SH-SY5Y (cell line): ENCODE data around the gene PRAMEF10.
"Not testable (repeated sequence)": the region's sequence is repeated elsewhere in the genome, so short reads cannot be mapped to it uniquely, and the experiment has no call there.

Source experiments
- GATA2 ChIP-seq: IDR thresholded peaks from 2 replicates; pipeline ENCODE4 v1.6.1; 2011; ENCODE audit warnings: mild to moderate bottlenecking, low read depth, low read length
- GATA3 ChIP-seq: IDR thresholded peaks from 2 replicates; pipeline ENCODE4 v1.6.1; 2011; ENCODE audit warnings: low read depth, mild to moderate bottlenecking, low read length, moderate library complexity

The PRAMEF10 gene

GRCh38 chr1:12898170-12898569, at the start of gene PRAMEF10:
Gene PRAMEF10 (minus strand): TSS chr1:12898270. CDS start chr1:12895847, 2,423 bp downstream.
- TF ChIP-seq GATA2, GATA3: not testable (repeated sequence)

GRCh38 chr1:12947480-12947879, 49.4 kb upstream of the PRAMEF10 start, which contains the start of gene PRAMEF6:
Gene PRAMEF6 (minus strand): TSS chr1:12947580. CDS start chr1:12942518, 5,062 bp downstream.
- TF ChIP-seq GATA3, GATA2: not testable (repeated sequence)

GRCh38 chr1:12916310-12916709, 18.2 kb upstream of the PRAMEF10 start, which contains the start of gene PRAMEF7:
Gene PRAMEF7 (plus strand): TSS chr1:12916610. CDS start chr1:12917693, 1,083 bp downstream.
- not testable (repeated sequence) for TF ChIP-seq GATA2, GATA3

GRCh38 chr1:12886101-12886500, 12.0 kb downstream of the PRAMEF10 start, which contains the start of gene PRAMEF4:
Gene PRAMEF4 (minus strand): TSS chr1:12886201. CDS start chr1:12883394, 2,807 bp downstream.
- TF ChIP-seq GATA3, GATA2: not testable (repeated sequence)

GRCh38 chr1:12856786-12857185, 41.3 kb downstream of the PRAMEF10 start, which contains the start of gene PRAMEF2:
Gene PRAMEF2 (plus strand): TSS chr1:12857086. CDS start chr1:12859010, 1,924 bp downstream.
- TF ChIP-seq GATA2, GATA3: not testable (repeated sequence)

- no peak for TF ChIP-seq GATA3
Measured at GRCh38 chr1:12851779-12852178, 46.3 kb downstream of the PRAMEF10 start.

- not testable (repeated sequence) for TF ChIP-seq GATA2, GATA3
Measured at GRCh38 chr1:12848620-12849019, 49.5 kb downstream of the PRAMEF10 start, which contains the start of gene HNRNPCL1. Gene HNRNPCL1 (minus strand): TSS chr1:12848720. CDS start chr1:12848289, 431 bp downstream.
